ENCODE measurements around the gene FAM117A.
"Not testable (repeated sequence)": the region's sequence is repeated elsewhere in the genome, so short reads cannot be mapped to it uniquely, and the experiment has no call there.

Gene FAM117A

DNA sequence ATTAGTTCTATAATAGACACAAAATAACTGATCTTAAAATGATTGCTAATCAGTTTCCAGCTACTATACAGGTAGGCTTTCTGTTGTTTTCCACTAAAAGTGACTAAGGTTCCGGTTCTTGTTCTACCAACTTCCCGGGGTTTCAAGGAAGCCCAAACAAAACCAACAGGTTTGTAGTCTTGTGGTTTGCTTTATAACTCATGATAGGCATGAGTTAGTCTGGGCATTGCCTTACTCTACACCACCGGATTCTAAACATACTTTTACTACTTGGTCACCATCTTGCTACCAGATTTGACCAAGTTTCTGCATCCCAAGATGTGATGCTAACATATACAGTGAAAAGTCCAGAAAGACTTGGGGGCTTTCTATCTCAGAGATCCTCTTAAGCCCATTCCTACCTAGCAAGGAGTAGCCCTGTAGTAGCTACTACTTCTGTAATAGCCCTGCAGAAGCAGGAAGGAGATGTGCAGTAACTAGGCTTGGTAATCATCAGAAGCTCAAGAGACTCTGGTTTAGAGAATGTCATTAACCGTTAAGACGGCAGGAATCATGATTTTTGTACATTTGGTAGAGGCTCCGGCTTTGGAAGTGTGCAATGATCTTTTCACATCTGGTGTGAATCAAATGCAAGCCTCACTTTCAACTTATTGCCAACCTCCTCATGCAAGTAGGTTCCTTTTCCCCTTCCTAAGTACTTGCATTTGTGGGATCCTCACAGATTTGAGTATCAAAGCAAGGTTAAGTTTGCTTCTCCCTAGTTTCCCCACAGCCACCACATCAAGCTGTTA lies 1.6 kb downstream of the FAM117A start:
- DNase-seq (ENCODE audit: low read depth in 2 of 2): no peak

DNA sequence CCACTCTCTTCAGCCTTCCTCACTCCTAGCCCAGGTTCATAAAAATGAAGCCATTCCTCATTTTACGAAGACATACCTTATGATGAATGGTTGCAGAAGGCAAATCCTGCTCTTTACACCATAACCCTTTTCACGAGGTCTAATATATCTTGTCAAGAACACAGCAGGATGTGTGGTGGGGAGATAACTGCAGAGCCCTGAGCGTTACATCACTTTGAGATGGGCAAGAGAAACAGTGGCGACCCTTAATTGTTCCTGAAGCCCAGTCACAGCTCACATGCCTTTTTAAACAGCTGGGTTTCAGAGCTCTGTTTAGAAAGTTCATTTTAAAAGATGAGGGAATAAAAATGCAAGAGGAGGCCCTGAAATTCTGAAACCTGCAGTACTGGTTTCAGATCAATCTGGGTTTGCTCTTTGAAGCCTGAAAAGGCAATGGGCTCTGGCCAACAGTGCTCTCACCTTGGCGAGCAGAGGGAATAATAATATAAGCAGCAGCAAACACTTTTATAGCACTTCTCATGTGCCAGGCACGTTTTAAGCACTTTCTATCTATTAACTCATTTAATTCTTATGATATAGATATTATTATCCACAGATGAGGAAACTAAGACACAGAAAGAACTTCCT lies 2.9 kb downstream of the FAM117A start:
- DNase-seq (ENCODE audit: low read depth in 2 of 2): no peak

DNA sequence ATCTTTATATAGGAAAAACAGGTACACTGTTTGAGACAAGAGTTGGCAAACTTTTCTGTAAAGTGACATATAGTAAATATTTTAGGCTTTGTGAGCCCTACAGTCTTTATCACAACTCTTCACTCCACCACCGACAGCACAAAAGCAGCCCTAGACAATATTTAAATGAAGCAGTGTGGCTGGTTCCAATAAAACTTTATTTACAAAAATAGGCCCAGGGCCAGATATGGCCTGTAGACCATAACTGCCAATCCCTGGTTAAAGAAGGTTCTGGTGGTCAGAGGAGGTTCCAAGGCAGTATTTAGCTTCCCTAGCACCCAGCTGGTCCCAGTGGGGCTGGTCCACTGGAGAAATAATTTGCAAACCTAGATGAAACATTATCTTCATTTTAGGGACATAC lies 3.6 kb downstream of the FAM117A start:
- DNase-seq (ENCODE audit: low read depth in 2 of 2): no peak

DNA sequence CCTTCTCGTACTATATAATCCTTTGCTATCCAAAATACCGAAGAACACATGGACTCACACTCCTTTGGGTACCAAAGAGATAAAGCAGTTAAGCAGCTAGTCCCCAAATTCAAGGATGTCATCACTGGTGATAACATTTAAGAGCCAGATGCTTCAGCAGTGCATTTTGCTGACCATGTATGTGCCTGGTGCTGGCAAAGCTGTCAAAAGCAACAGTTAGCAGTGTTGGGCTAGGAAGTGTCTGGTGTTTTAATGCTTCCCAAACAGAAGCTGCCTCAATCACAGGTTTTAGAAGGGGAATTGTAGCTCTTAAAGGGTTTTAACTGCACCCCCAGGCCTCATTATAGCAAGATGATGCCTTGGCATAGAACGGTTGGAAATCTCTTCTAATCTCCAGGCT lies 4.7 kb downstream of the FAM117A start:
- no peak for DNase-seq (ENCODE audit: low read depth in 2 of 2)

DNA sequence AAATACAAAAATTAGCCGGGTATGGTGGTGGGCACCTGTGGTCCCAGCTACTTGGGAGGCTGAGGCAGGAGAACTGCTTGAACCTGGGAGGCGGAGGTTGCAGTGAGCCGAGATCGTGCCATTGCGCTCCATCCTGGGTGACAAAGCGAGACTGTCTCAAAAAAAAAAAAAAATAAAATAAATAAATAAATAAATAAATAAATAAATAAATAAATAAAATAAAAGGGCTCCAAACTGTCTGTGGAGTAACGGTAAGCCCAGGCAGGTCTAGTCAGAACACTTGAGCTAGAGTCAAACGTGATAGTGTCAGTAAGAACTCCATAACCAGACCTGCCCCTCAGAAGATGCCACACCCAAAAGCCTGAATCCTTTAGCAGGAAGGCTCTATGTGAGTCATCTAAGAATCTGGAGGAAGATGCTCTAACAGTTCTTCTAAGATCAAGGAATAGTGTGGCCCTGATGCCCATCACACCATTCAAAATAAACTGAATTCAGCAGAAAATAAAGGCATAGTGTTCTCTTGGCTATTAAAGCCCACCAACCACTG lies 5.4 kb downstream of the FAM117A start:
- not testable (repeated sequence) for DNase-seq (ENCODE audit: low read depth in 2 of 2)

DNA sequence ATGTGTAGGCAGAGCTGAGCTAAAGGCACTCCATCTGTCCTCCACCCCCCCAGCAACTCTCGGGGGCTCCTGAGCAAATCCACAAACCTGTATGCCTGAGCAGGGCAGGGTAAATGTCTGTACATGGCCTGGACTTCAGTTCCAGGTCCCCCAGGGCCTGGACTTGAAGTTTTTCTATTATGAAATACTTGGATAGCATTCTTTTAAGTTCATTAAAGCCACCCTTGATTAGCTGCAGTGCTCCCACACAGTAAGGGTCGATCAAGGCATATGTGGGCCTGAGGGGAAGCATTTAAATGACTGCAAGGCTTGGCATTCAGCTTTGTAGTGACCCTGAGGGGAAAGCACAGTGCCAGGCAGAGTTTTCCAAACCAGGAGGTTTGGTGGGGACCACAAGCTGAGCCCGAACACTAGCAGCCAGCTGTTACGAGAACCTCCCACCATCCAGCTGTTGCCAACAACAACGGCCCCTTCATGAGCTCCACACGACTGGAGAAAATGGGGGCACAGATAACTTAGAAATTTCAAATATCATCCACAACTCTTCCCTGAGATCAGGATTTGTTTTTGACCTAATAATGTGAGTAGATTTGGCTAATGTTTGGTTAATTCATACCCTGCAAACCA lies 6.7 kb downstream of the FAM117A start:
- no peak for DNase-seq (ENCODE audit: low read depth in 2 of 2)

DNA sequence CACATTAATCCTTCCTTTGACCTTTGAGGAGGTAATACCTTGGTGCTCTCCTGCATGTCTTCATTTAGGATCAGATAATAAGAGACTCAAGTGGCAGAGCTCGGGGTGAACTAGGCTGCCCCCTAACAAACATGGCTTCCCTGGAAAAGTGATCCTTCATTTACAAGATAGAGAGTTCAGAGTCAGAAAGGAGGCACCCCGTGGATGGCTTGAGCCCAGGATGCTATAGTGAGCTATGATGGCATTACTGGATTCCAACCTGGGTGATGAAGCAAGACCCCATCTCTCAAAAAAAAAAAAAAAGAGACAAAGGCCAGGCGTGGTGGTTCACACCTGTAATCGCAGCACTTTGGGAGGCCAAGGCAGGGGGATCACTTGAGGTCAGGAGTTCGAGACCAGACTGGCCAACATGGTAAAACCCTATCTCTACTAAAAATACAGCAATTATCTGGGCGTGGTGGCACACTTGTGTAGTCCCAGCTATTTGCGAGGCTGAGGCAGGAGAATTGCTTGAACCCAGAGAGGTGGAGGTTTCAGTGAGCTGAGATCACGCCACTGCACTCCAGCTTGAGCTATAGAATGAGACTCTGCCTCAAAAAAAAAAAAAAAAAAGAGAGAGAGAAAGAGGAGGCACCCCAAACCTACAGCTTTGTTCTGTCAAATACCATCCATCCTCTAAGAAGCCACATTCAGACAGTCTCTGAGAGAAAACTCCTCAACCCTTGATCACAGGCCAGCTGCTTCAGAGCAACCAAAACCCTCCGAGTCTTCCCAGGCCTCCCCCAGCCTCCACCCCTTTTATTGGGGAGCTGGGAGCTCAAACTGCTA lies 7.4 kb downstream of the FAM117A start:
- no peak for DNase-seq (ENCODE audit: low read depth in 2 of 2)

DNA sequence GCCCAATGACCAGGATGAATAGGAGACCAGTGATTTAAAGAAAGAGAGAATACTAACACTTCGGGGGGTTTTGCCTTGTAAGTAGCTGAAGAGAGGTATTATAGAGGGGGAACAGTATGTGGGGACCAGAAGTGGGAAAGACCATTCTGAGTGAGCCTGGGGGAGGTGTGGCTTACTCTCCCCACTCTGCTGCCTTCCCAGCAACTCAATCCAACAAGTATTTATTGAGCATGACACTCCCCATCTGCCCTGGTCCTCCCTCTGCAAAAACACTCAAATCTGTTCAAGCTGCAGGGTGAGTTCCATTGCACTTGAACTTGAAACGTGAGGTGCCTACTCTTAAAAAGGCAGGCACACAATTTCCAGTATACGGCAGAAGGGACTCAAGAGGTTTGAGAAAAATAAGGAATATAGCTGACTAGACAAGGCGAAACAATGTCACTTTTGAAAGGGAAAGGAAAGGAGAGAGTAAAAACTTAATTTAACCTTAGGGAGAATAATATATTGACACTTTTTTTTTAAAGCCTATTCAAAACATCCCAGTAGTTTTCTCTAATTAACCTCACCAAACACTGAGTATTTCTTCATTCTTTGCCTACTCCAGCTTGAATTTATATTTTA lies 8.2 kb downstream of the FAM117A start:
- DNase-seq (ENCODE audit: low read depth in 2 of 2): no peak

DNA sequence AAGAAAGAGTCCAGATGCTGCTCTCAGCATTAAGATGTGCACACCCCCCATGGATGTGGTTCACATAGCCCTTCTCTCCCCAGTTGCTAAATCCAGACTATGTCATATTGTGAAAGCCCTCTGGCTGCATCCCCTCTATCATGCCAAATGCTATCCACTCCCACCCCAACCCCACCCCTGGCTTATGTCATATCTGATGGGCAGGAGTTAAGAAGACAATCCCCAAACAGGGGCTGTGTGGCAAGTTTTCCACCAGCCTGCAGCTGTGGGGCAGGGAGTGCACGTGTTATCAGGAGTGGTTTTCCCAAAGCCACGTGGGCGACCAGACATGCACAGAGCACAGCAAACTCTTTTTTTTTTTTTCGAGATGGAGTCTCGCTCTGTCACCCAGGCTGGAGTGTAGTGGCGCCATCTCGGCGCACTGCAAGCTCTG lies 10.0 kb downstream of the FAM117A start:
- DNase-seq (ENCODE audit: low read depth in 2 of 2): no peak

DNA sequence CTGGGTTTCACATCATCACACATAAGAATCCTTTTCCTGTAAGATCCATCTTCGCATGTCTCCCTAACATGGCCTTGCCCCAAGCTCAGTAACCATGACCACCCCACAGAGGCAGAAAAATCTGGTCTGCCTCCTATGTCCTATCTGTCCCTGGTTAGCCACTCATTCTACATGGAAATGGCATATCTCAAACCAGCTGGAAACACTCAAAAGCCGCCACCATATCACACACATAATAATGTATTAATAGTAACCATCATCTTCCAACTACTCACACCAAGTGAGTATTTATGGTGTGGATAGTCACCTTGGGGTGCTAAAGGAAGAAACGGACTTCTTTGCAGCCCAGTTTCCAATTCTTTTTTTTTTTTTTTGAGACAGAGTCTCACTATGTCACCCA lies 11.4 kb downstream of the FAM117A start:
- no peak for DNase-seq (ENCODE audit: low read depth in 2 of 2)

DNA sequence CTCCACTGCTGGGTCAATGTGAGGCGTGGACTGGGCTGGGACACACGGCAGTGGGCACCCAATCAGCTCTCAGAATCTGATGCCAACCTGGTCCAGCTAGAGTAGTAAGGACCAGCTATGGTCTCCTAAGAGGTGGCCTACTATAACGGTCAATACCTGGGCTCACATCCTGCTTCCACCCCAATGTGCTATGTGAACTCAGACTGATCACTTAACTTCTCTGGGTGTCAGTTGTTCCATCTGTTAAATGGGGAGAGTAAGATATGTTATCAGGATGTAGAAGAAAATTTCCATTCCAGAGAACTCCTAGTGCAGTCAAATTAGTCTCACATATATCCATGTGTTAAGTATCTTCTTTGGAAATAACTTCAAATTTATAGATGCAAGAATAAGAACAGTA lies 14.2 kb downstream of the FAM117A start:
- no peak for DNase-seq (ENCODE audit: low read depth in 2 of 2)

DNA sequence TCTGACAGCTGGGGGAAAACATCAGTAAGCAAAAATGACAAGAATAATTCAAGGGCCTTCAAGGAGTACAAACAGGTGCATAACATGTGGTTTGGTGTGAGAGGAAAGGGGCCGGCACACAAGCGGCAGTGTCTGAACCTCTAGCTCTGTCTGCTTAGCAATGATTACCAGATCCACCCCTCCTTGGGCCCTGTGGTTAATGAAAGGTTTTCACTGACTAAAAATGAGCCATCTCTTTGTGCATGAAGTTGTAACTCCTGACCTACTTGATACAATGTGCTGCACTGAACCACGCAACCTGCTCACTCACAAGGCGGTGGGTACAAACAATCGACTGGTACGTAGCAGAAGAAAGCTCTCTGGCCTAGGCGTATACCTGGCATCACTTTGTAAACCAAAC lies 15.1 kb downstream of the FAM117A start:
- peak in 1 of 2 donors; percentile 26 for DNase-seq (ENCODE audit: low read depth in 2 of 2)

DNA sequence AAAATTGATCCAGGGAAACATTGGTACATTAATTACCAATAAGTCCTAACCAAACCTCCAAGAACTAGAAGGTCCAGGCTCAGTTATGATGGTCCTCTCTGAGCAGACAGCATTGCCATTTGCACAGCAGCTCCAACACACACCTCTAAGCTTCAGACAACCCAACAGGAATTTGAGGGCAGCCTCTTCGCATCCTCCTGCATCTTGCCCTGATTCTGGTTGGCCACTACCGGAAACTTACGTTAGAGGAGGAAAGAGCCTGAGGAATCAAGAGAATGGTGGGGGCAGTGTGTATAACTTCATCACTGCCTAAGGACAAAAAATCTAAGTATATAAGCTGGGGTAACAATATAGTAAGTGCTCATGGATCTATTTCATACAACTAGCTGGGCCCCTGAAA lies 15.7 kb downstream of the FAM117A start:
- no peak for DNase-seq (ENCODE audit: low read depth in 2 of 2)

DNA sequence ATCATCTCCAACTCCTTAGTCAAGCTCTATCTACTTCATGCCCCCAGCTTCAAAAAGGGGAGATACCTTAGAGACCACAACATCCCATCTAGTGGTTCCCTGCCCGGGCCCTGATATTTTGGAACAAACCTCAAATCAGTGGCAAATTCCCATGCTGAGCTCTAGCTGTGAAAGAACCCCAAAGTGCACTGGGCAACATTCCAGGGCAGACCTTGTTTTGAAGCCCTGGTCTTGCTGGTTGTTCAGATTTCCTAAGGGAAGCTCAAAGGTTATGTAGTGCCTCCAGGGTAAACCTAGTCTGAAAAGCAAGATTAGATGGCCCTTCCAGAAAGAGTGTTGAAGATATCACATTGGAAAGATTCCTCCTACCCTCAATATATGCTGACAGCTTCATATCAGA lies 16.3 kb downstream of the FAM117A start:
- no peak for DNase-seq (ENCODE audit: low read depth in 2 of 2)

DNA sequence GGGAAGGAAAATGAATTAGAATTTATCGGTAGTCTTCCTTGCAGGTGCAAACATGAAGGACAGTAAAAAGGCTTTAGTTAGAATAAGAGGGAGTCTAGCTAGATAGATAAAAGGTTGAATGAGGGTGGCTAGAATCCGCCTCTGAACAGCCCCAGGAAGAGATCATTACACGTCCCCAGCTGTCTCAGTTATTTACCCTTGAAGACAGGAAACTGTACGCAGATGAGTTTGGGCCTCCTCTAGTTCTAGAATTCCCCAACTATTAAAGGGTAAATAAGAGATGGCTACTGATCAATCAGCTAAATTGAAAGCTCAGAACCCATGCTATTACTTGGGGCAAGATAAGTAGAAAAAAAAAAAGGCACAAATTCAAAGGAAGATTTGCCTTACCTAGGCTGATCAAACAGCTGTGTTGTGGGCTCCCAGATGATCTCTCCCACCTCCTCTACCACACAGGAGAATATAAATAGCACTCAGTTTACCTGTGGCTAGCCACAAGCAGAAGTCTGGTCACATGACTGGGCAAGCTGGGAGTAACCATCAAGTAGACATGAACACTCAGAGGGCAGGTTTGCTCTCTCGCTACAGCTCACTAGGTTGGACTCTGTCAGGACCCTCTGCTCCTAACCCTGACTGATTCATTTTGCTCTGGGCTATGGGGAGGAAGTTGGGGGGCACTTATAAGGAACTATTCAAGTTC lies 17.0 kb downstream of the FAM117A start:
- no peak for DNase-seq (ENCODE audit: low read depth in 2 of 2)

DNA sequence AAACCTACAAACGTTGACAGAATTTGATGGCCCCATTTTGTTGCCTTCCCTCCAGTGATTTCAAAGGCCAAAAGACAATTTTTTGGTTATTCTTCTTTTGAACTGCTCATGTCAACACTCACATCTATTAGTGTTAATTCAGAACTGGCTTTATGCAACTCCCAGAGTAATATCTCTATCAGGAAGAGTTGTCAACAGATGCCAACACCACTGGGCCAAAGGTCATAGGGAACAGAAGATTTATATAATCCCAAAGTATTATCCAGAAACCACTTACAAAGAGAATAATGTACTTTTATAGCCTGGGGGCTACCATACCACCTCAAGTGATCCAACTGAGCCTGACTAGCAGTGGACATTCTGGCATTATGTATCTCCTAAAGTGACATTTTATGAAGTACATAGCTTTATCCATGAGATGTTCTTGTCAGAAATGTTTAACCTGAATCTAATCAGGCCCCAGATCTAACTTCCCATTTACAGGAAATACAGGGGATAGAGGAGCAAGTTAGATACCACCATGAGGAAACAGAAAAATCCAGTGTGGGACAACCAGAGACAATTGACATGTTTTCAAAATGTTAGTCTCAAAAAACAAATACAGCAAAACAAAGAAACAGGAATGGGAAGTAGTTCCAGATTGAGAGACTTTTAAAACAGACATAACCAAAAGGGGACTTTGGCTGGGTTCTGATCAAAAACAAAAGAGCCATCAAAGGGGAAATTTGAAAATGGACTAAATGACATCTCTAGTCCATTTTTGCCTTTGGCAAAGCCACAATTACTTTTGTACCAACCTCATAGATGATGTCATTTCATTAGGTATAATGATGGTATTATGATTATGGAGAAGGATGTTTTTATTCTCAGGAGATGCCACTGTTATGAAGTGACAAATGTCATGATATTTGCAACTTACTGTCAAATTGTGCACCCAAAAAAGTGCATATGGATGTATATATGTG lies 18.5 kb downstream of the FAM117A start:
- no peak for DNase-seq (ENCODE audit: low read depth in 2 of 2)

DNA sequence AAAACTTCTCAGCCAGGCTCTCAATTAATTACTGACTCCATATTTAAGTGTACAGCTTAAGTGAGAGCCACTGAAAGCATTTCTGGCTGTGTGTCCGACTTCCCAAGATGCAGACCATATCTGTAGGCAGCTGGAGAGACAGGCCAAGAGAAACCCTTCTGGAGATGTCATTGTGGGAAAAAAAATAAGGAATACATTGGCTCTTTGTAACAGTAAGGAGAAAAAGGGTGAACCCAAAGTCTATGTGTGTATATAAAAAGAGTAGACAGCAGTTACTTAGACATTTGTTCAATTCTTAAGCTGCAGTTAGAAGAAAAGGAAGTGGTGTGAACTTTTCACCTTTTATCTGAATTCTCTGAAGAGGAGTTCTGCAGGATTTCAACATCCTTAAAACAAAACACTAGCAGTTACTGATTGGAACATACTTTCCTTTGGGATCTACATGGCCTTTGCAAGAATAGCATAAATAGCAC lies 21.7 kb downstream of the FAM117A start:
- no peak for DNase-seq (ENCODE audit: low read depth in 2 of 2)

DNA sequence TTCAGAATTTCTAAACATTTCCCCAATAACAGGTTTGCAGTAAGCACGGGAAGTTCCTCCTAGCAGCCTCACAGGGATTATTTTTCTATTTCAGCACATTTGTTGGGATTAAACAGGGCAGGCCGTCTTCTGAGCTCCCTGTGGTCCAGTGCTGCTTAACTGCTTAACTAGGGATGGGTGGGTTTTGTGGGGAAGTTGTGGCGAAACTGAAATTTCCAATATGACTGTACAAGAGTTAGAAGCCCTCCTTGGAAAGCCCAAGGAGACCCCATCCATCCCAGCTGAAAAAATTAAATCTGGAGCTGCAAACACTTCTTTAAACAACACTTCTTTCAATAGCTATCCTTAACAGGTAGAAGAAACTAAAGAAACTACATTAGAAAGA lies 22.2 kb downstream of the FAM117A start:
- DNase-seq (ENCODE audit: low read depth in 2 of 2): no peak

DNA sequence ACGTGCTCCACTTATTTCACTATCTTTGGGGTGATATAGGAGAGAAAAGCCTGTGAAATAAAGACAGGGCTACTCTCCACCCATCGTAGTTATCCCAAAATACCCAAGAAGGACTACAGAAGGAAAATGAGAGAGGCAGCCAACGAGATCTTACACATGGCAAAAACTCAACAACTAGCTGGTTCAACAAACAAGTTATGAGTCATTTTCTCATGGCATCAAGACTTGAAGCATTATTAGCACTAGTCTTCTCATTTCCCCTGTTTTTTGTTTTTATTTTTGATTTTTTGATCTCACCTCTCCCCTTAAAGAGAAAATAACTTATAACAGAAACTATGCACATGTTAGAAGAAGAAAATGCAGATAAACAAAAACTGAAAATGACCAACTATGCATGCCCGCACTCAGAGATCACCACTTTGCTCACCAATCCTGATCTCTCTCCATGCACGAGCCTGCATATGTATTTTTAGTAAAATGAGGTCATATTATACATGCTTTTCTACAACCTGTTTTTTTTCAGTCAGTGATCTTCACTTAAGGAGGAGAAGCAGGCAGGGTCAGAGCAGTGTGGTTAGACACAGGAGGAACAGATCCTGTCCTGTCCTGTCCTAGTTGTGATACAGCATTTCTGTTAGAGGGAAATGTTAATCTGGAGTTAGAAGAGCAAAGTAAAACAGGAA lies 22.8 kb downstream of the FAM117A start:
- DNase-seq (ENCODE audit: low read depth in 2 of 2): no peak

Measured in stimulated activated CD4-positive, alpha-beta T cell treated with anti-CD3 and anti-CD28 coated beads, Interleukin-1b, Interleukin-23, amount 100 ng/mL, for 1 hour (primary cell).